AG04450 (cell line): ENCODE measurements around the gene PUM2. TPM values are rescaled to one million over a fixed set of nuclear protein-coding genes. Genes with fewer than 3 reads are reported as not detected.

ENCODE experiments used
- CTCF ChIA-PET: fragments of 300-600, 350-600 bp; formaldehyde crosslinking; extraction: SDS; loops from one replicate; lab custom pipeline; 2022; ENCODE audit warnings: antibody characterized with exemption, inconsistent platforms; lab: Charles Lee
- POLR2A ChIA-PET: fragments of 350-600 bp; formaldehyde crosslinking; extraction: SDS; loops from one replicate; lab custom pipeline; 2021; ENCODE audit warnings: antibody characterized with exemption, inconsistent platforms; lab: Yijun Ruan, JAX
- DNase-seq: peaks from one replicate; pipeline ENCODE4 v3.0.0-alpha.2; 2011; ENCODE audit warnings: low read depth, low spot score
- H3K27ac ChIP-seq: one replicate; pipeline ENCODE4 v1.5.1; 2012; ENCODE audit warnings: low read depth, low read length, control low read depth
- H3K27me3 ChIP-seq: one replicate; pipeline ENCODE4 v1.6.0; 2012; ENCODE audit warnings: low read length; ENCODE audit not compliant: control insufficient read depth, insufficient read depth
- H3K4me3 ChIP-seq: 2 replicates; pipeline ENCODE4 v1.5.1; 2011; ENCODE audit warnings: mild to moderate bottlenecking, low read depth, low read length, control low read depth
- H3K9me3 ChIP-seq: 2 replicates; pipeline ENCODE4 v1.5.1; 2012; ENCODE audit warnings: low read length; ENCODE audit not compliant: control insufficient read depth, insufficient read depth
- CTCF ChIP-seq: IDR thresholded peaks from 2 replicates; pipeline ENCODE4 v1.5.1; 2011; ENCODE audit warnings: low read depth, low read length, control low read depth, inconsistent platforms
- polyA plus RNA-seq: library from polyadenylated mRNA; depleted of rRNA; stranded (reverse); fragments of >200 nt; gene quantifications from 2 replicates; pipeline ENCODE4 v1.2.3, GENCODE V29; 2011

The PUM2 gene
- polyA plus RNA-seq, 1 experiment = 53.7 TPM

- Histone ChIP-seq H3K27ac (no peak overlapping the region), H3K9me3 (no peaks in the 10 kb centered on the region), H3K4me3 (no peak overlapping the region), H3K27me3 (peaks cover 27% of the 10 kb centered on the region)
- CTCF ChIA-PET = interaction anchor here (0.6 to 2.2 kb wide), 12 partner anchors 9 to 255 kb away, joined by 3 to 21 read pairs (median 4); no protein-coding TSS in a partner anchor
- POLR2A ChIA-PET = no interaction called here
- no peak for TF ChIP-seq CTCF
- no peak for DNase-seq
Observed at GRCh38 chr2:20396356-20397000, 45.8 kb upstream of the PUM2 start.

GRCh38 chr2:20393986-20394385 lies 43.3 kb upstream of the PUM2 start:
- CTCF ChIA-PET = no interaction called here
- no peak for DNase-seq

GRCh38 chr2:20391951-20392699 lies 41.5 kb upstream of the PUM2 start:
- Histone ChIP-seq H3K27me3 (peaks cover 42% of the 10 kb centered on the region), H3K27ac (no peak overlapping the region), H3K4me3 (no peak overlapping the region), H3K9me3 (no peaks in the 10 kb centered on the region)
- POLR2A ChIA-PET = interaction anchor here (0.6 kb wide), 1 partner anchor 12 kb away, joined by 3 read pairs; no protein-coding TSS in a partner anchor
- DNase-seq = no peak
- CTCF ChIA-PET = interaction anchor here (0.6 to 1.3 kb wide), 7 partner anchors 20 to 259 kb away, joined by 3 to 6 read pairs (median 5); no protein-coding TSS in a partner anchor
- TF ChIP-seq CTCF = no peak

More at GRCh38 chr2:20393986-20394385, 43.3 kb upstream of the PUM2 start:
- H3K27me3 ChIP-seq = peaks cover 41% of the 10 kb centered on the region
- no peaks in the 10 kb centered on the region for H3K9me3 ChIP-seq
- no peak overlapping the region for H3K27ac ChIP-seq
- POLR2A ChIA-PET = no interaction called here
- no peak for TF ChIP-seq CTCF
- no peak overlapping the region for H3K4me3 ChIP-seq

GRCh38 chr2:20390524-20391123 lies 40.0 kb upstream of the PUM2 start:
- Histone ChIP-seq H3K27me3 (peaks cover 37% of the 10 kb centered on the region), H3K9me3 (no peaks in the 10 kb centered on the region), H3K4me3 (no peak overlapping the region), H3K27ac (no peak overlapping the region)
- CTCF ChIA-PET = no interaction called here
- DNase-seq = no peak
- POLR2A ChIA-PET = no interaction called here
- TF ChIP-seq CTCF = no peak
